Hematopoietic multipotent progenitor cell (in vitro differentiated cells): ENCODE results near the gene C19orf53. TPM values are rescaled to one million over a fixed set of nuclear protein-coding genes. Genes with fewer than 3 reads are reported as not detected.

Experiments used
- DNase-seq, 3 donors: peaks; one replicate each; pipeline ENCODE4 v3.0.0-alpha.2; 2011 to 2015; ENCODE audit warnings: low read depth in 2 of 3, low spot score in 2 of 3
- small RNA-seq: library from RNA; depleted of rRNA; stranded (forward); fragments of <200 nt; gene quantifications from one replicate; pipeline ENCODE3, GENCODE V24; 2012
- total RNA-seq: library from RNA; depleted of rRNA; stranded (reverse); fragments of >200 nt; gene quantifications from one replicate; pipeline ENCODE4 v1.2.3, GENCODE V29; 2012

The C19orf53 gene
- total RNA-seq, 1 donor, result 30.4 TPM

DNA sequence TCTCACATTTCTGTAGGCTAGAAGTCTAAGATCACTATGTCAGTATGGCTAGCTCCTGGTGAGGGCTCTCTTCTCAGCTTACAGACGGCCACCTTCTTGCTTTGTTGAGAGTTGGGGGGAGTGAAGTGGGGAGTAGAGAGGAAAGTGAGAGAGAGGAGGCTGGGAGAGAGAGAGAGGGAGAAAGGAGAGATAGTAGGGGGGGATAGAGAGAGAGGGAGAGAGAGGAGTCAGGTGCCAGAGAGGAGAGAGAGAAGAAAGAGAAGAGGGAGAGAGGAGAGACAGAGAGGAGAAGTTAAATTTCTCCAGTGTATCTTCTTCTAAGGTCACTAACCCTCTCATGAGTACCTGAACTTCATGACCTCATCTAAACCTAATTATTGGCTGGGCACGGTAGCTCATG is 49.6 kb downstream of the C19orf53 start:
- DNase-seq, result no peak

DNA sequence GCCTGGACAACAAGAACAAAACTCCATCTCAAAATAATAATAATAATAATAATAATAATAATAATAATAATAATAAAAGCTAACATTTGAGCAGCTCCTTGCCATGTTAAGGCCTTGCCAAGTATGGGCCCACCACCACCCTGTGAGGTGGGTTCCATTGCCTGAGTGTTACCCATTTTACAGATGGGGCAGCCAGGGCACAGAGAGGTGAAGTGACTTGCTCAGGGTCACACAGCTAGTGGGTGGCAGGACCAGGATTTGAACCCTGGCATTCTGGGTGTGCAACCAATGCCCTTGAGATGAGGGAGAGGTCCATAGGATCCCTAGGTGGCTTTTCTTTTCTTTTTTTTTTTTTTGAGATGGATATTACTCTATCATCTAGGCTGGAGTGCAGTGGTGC is 50.4 kb downstream of the C19orf53 start:
- no peak for DNase-seq

DNA sequence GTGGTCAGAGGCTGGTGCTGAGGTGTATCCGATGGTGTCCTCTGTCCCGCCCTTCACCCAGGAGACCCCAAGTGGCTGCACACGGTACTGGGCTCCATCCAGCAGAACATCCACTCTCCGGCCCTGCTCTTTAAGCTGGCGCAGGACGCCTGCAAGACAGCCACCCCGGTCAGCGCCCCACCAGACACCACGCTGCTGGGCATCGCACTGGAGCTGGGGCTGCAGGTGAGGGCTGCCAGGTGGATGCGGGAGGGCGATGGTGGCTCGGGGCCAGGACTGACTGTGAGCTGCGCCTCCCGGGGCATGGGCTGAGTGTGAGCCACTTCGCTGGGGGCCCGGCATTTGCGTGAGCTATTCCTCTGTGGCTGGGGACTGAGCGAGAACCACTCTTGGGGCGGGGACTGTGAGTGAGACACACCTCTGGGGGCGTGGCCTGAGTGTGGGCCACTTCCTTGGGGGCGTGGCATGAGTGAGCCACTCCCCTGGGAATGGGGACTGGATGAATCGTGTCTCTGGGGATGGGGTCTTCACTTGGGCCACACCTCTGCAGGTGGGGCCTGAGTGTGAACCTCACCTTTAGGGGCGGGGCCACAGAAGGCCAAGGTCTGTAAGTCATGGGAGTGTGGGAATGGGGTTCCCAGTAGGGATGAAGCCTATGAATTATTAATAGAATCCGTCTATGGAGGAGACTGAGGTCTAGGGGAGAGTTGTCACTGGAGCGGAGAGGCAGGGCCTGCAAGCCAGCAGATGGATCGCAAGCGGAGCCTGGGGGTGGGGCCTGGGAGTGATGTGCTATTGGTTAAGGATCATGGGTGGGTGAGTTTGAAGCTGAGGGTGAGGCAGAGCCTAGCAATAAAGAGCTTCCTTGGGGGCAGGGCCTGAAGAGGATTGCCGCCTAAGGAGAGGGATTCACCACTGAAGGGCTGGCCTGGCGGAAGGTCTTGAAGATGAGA is 51.5 kb downstream of the C19orf53 start:
- peak in 1 of 3 donors; percentile 24 for DNase-seq

DNA sequence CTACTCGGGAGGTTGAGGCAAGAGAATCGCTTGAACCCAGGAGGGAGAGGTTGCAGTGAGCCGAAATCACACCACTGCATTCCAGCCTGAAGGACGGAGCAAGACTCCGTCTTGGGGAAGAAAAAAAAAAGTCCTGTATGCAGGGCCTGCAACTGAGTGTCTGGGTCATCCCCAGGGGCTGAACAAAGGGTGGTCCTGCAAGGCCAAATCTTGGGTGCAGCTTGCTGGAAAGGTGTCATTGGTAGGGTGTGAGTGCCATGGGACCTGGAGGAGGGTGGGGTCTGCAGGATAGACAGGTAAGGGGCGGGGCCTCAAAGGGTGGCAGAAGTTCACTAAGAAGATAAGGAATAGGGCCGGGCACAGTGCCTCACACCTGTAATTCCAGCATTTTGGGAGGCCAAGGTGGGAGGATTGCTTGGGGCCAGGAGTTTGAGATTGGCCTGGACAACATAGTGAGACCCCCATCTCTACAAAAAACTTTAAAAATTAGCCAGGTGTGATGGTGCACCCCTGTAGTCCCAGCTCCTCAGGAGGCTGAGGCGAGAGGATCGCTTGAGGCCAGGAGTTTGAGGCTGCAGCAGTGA is 52.5 kb downstream of the C19orf53 start:
- DNase-seq, result no peak

DNA sequence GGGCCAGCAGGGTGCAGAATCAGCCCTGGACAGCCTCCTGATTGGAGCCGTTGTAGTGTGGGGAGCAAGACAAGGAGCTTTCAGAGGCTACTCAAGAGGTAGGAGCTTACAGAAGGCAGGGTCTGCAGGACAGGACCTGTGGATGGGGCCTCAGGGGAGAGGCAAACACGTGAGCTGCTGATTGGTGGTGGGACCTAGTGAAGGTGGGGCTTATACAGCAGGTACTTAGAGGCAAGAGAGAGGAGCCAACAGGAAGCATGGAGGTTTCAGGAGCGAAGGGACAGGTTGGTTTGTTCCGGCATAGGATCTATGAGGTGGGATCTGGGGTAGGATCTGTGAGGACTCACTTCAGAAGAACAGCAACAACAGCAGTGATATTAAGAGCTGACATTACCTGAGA is 53.4 kb downstream of the C19orf53 start:
- DNase-seq, result no peak

Small RNA genes within 50 kb of the gene (small RNA-seq; reads per million reads assigned to genes)
- gene RN7SL619P, result not detected

Other genes starting within 250 kb of the C19orf53 start
- 86.7 TPM for gene MRI1, start 9.9 kb upstream of the C19orf53 start, total RNA-seq
- gene ZSWIM4, start 21.0 kb downstream of the C19orf53 start, total RNA-seq, result 15.1 TPM
- gene NANOS3, start 102.7 kb downstream of the C19orf53 start, total RNA-seq, result 2.7 TPM
- gene BRME1, start 131.7 kb downstream of the C19orf53 start, total RNA-seq, result 2.4 TPM
- gene CC2D1A, start 131.7 kb downstream of the C19orf53 start, total RNA-seq, result 17.5 TPM
- gene PODNL1, start 164.0 kb downstream of the C19orf53 start, total RNA-seq, result under 0.01 TPM
- 61.9 TPM for gene DCAF15, start 178.1 kb downstream of the C19orf53 start, total RNA-seq
- 20.2 TPM for gene RFX1, start 231.9 kb downstream of the C19orf53 start, total RNA-seq